Transverse colon (tissue), 4 donors: ENCODE results near the gene TNS4.

Source experiments
- CTCF ChIP-seq, 5 experiments: fragments of 200-600 bp in 3 of 5; fragments of 450-650 bp in 2 of 5; sonication (generic) in 3 of 5; IDR thresholded peaks; 1 replicate in 2 of 5; 2 replicates in 3 of 5; pipeline ENCODE4 v1.5.1; 2016 to 2017; ENCODE audit warnings: antibody characterized with exemption in 5 of 5, inconsistent platforms in 3 of 5, mild to moderate bottlenecking in 2 of 5, moderate library complexity in 1 of 5
- EP300 ChIP-seq: sonication (generic); formaldehyde crosslinking; IDR thresholded peaks from one replicate; pipeline ENCODE4 v1.6.1; 2017; ENCODE audit warnings: antibody characterized with exemption, low read depth
- POLR2A ChIP-seq: fragments of 450-650 bp; IDR thresholded peaks from one replicate; pipeline ENCODE4 v1.6.1; 2016; ENCODE audit warnings: antibody characterized with exemption, mild to moderate bottlenecking, moderate library complexity
- POLR2AphosphoS5 ChIP-seq, 3 donors: sonication (generic); formaldehyde crosslinking; IDR thresholded peaks; one replicate each; pipeline ENCODE4 v1.6.1; 2016; ENCODE audit warnings: antibody characterized with exemption in 3 of 3

GRCh38 chr17:40459636-40460603 lies 41.5 kb downstream of the TNS4 start:
- no peak for TF ChIP-seq POLR2A
- no peak for TF ChIP-seq CTCF (IDR thresholded peaks at IDR 0.05)
- TF ChIP-seq EP300: no peak
- TF ChIP-seq POLR2AphosphoS5 (IDR thresholded peaks at IDR 0.05): no peak
